GM12874 (cell line): ENCODE measurements around the gene ALMS1.

Source experiments
- CTCF ChIP-seq: IDR thresholded peaks from 2 replicates; pipeline ENCODE4 v1.5.1; 2011; ENCODE audit warnings: low read depth, mild to moderate bottlenecking, control low read depth, low read length, moderate library complexity; ENCODE audit not compliant: insufficient read depth

Gene ALMS1

DNA sequence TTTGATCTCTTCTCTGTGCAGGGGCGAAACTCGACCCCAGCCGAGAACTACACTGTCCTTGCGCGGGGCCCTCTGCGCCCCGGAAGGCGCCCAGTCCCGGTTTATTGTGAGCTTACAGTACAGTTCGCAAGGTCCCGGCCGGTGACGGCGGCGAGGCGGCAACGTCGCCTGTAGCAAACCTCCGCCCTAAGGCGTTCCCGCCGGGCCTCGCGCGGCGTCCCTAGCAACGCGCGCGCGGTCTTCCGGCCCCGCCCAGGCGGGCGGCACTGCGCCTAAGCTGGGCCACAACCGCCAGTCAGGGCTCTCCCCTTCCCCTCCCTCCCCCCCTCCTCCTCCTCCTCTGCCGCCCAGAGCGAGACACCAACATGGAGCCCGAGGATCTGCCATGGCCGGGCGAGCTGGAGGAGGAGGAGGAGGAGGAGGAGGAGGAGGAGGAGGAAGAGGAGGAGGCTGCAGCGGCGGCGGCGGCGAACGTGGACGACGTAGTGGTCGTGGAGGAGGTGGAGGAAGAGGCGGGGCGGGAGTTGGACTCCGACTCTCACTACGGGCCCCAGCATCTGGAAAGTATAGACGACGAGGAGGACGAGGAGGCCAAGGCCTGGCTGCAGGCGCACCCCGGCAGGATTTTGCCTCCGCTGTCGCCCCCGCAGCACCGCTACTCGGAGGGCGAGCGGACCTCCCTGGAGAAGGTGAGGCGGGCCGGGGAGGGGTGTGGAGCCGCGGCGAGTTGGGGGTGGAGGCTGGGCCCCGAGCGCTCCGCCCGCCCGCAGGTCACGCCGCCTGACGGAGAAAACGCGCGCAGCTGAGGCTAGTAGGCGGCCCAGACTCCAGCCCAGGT, at the start of gene ALMS1:
Gene ALMS1, plus strand, starts transcription at position 333 of the 838 bp plus-strand sequence. Its CDS starts 33 bp downstream, at position 366.
- 0 out of 2 replicates have a peak, but pooled peaks have one; percentile 13 for TF ChIP-seq CTCF

DNA sequence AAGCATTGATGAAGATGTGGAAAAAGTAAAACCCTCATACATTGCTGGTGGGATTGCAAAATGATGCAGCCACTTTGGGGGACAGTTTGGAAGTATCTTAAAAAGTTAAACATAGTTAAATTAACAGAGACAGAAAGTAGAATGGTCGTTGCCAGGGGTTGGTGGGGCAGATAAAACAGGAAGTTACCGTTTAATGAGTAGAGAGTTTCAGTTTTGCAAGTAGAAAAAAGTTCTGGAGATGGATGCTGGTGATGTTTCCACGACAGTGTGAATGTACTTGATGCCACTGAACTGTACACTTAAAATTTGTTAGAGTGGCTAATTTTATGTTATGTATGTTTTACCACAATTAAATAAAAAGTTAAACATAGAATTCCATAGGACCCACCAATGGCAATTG, 47.8 kb upstream of the ALMS1 start:
- no peak for TF ChIP-seq CTCF

GRCh38 chr2:73339201-73339600, 46.4 kb upstream of the ALMS1 start:
- no peak for TF ChIP-seq CTCF

GRCh38 chr2:73341039-73341438, 44.6 kb upstream of the ALMS1 start:
- TF ChIP-seq CTCF = no peak

- TF ChIP-seq CTCF = no peak
Observed at GRCh38 chr2:73343992-73344391, 41.6 kb upstream of the ALMS1 start.

- no peak for TF ChIP-seq CTCF
Observed at GRCh38 chr2:73350035-73350691, 35.5 kb upstream of the ALMS1 start.

DNA sequence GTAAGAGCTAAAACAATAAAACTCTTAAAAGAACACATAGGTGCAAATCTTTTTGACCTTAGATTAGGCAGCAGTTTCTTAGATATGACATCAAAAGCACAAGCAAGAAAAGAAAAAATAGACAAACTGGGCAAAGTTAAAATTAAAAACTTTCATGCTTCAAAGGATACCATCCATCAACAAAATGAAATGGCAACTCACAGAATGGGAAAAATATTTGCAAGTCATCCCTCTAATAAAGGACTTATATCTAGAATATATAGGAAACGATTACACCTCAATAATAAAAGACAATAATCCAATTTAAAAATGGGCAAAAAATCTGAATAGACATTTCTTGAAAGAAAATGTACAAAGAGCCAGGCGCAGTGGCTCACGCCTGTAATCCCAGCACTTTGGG, 29.5 kb upstream of the ALMS1 start:
- TF ChIP-seq CTCF = no peak
